GM12872 (cell line): Measurements from ENCODE around the gene RTEL1.

Experiments used
- CTCF ChIP-seq: IDR thresholded peaks from 3 replicates; pipeline ENCODE4 v1.5.1; 2011; ENCODE audit warnings: low read depth, mild to moderate bottlenecking, low read length, moderate library complexity; ENCODE audit not compliant: insufficient read depth

RTEL1 gene

GRCh38 chr20:63682384-63683139, 24.4 kb downstream of the RTEL1 start:
- TF ChIP-seq CTCF: no peak

GRCh38 chr20:63685269-63686026, 27.3 kb downstream of the RTEL1 start:
- TF ChIP-seq CTCF: no peak

- TF ChIP-seq CTCF: no peak
Observed at GRCh38 chr20:63686094-63686491, 28.0 kb downstream of the RTEL1 start.

DNA sequence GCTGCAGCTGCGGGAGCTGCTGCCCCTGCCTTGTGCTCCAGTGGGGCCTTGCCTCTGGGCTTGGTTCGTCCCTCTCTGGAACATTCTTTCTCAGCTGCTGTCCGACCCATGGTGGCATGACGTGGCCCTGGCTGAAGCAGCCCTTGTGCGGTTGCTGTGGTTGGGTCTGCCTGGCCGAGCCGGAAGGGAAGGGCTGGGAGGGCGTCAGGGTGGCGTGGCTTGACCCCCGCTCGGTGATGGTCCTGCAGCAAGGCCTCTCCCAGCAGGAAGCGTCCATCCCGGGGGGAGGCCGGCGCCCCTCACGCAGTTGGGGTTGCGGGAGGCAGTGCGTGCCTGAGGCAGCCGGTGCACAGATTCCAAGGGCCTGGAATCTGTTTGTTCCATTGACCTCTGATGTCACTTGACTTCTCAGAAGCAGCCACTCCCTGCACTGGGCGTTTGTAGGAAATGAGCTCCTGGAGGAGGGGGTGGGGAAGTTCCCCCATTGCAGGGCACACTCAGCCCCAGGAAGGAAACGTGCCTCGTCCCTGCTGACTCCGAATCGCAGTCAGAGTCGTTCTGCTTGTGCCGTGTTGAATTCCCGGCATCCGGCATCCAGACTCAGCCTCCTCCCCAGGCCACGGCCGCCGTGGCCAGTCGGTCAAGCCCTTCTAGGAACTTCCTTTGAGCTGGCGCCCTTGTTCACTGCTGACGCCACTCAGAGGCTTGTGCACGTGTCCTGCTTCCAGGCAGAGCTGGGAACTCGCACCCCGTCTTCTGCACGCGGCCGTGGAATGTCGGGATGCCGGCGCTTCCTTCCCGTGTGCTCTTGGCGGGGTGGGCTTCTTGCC, 28.6 kb downstream of the RTEL1 start:
- TF ChIP-seq CTCF: no peak

DNA sequence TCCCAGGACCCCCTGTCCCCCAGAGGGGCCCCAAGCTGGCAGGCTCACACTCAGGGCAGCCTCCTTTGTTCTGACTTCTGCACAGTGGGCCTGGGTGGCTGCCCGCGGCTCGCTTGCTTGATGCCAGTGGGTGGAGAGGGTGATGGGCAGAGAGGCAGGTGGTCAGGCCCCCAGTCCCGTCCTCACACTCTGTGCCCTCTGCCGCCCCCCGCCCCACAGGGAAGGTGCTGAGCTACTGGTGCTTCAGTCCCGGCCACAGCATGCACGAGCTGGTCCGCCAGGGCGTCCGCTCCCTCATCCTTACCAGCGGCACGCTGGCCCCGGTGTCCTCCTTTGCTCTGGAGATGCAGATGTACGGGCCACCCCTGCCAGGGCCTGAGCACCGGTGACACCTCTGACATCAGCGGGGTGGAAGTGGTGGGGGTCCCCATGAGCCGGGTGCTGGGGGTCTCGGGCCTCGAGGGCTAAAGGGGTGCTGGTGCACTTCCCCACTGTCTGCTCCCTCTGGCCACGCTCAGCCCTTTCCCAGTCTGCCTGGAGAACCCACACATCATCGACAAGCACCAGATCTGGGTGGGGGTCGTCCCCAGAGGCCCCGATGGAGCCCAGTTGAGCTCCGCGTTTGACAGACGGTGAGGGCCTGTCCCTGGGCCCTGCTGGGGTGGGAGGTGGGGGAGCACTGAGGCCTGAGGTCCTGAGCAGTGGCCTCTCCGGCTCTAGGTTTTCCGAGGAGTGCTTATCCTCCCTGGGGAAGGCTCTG, 29.5 kb downstream of the RTEL1 start:
- no peak for TF ChIP-seq CTCF

- no peak for TF ChIP-seq CTCF
Observed at GRCh38 chr20:63688228-63689045, 30.3 kb downstream of the RTEL1 start.
